Gastrocnemius medialis (tissue), 4 donors: Measurements from ENCODE around the gene AGAP9. TPM values are rescaled to one million over a fixed set of nuclear protein-coding genes. Genes with fewer than 3 reads are reported as not detected.
"Not testable (repeated sequence)": the region's sequence is repeated elsewhere in the genome, so short reads cannot be mapped to it uniquely, and the experiment has no call there.

Experiments used
- ATAC-seq, 2 donors: fragments of 150-250 bp; one replicate each; pipeline ENCODE4 v1.9.1; 2016
- DNase-seq, 2 donors: peaks; one replicate each; pipeline ENCODE4 v3.0.0-alpha.2; 2019
- H3K27ac ChIP-seq, 4 donors: fragments of 200-600 bp; sonication (generic); 1 replicate in 1 of 4; 2 replicates in 3 of 4; pipeline ENCODE4 v1.5.1; 2016 to 2018; ENCODE audit warnings: mild to moderate bottlenecking in 2 of 4, moderate library complexity in 1 of 4
- H3K27me3 ChIP-seq, 3 donors: fragments of 200-600 bp; sonication (generic) in 2 of 3; 1 replicate in 1 of 3; 2 replicates in 2 of 3; pipeline versions ENCODE4 v1.5.1 to v1.6.0; 2016 to 2019; ENCODE audit warnings: mild to moderate bottlenecking in 1 of 3, moderate library complexity in 1 of 3
- H3K36me3 ChIP-seq, 2 donors: fragments of 200-600 bp; sonication (generic) in 1 of 2; one replicate each; pipeline ENCODE4 v1.5.1; 2017 to 2018
- H3K4me1 ChIP-seq, 2 donors: fragments of 200-600 bp; sonication (generic) in 1 of 2; one replicate each; pipeline ENCODE4 v1.5.1; 2016 to 2017; ENCODE audit warnings: mild to moderate bottlenecking in 2 of 2
- H3K4me3 ChIP-seq, 4 donors: fragments of 200-600 bp; sonication (generic) in 3 of 4; 1 replicate in 1 of 4; 2 replicates in 3 of 4; pipeline ENCODE4 v1.5.1; 2016 to 2019; ENCODE audit warnings: mild to moderate bottlenecking in 2 of 4
- H3K9me3 ChIP-seq, 3 donors: fragments of 200-600 bp; sonication (generic) in 2 of 3; 1 replicate in 1 of 3; 2 replicates in 2 of 3; pipeline ENCODE4 v1.5.1; 2016 to 2019
- CTCF ChIP-seq, 5 experiments: fragments of 450-650 bp in 3 of 5; fragments of 200-600 bp in 2 of 5; sonication (generic) in 2 of 5; IDR thresholded peaks in 4 of 5; conservative IDR thresholded peaks in 1 of 5; 1 replicate in 4 of 5; 2 replicates in 1 of 5; pipeline ENCODE4 v1.5.1; 2016 to 2019; ENCODE audit warnings: antibody characterized with exemption in 5 of 5, mild to moderate bottlenecking in 3 of 5, moderate library complexity in 3 of 5
- POLR2A ChIP-seq, 2 donors: fragments of 450-650 bp; IDR thresholded peaks; one replicate each; pipeline ENCODE4 v1.6.1; 2017; ENCODE audit warnings: antibody characterized with exemption in 2 of 2, mild to moderate bottlenecking in 2 of 2, moderate library complexity in 2 of 2
- in situ Hi-C, 4 donors: fragments of 200-750 bp; cut with MboI; loops; one replicate each; pipeline versions ENCODE4 v1.15.0 to v1.8.0; 2017; ENCODE audit warnings: low sequenced_read_pairs in 4 of 4
- intact Hi-C: fragments of 100-400 bp; cut with DNase I; formaldehyde crosslinking; loops from one replicate; pipeline ENCODE4 v1.15.1; 2023; ENCODE audit warnings: low total_unique reads
- total RNA-seq, 4 donors: library from RNA; depleted of rRNA; stranded (reverse); fragments of >200 nt; gene quantifications; one replicate each; pipeline versions ENCODE4 v1.1.0 to v1.2.3, GENCODE V29; 2016

Gene AGAP9
- total RNA-seq, 4 donors from 2014 or later, result 0.26 to 3.9 (median 1.1) TPM

DNA sequence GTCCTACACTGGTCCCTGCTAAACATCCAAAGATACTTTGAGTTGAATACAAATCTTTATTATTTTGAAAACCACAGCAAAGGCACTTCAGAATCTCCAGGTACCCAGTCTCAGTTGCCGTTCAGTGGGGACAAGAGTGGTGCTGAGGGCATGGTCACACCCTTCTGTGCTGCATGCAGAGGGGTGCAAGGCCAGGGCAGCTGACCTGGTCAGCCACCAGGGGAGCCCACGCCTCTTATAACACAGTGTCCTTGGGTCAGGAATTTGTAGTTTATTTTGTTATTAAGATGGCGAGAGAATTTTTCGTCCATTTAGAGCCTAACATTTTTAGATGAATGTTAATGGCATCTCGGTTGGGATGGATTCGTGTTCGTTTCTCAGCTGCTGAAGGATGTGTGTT, 55.5 kb downstream of the AGAP9 start:
- intact Hi-C loops, DNase-seq, H3K36me3 ChIP-seq, H3K9me3 ChIP-seq, H3K4me3 ChIP-seq, H3K27me3 ChIP-seq, H3K4me1 ChIP-seq, H3K27ac ChIP-seq, ATAC-seq, in situ Hi-C loops: not testable (repeated sequence)

DNA sequence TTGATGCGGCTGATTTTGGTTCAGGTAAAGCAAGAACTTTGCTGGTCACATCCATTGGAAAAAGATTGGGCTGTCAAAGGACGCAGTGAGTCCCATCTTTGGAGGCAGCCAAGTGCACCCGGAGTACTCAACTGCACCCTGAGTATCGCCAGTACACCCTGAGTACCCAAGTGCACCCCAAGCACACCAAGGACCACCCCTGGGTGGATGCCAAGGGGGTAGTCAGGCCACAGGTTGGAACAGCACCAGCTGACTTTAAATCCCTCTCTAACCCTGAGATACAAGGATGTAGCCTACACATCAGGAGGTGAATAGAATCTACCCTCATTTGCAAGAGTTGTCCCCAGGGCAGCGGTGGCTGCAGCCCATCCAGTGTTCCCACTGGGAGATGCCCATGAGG, 56.0 kb downstream of the AGAP9 start:
- intact Hi-C loops, in situ Hi-C loops, DNase-seq, H3K36me3 ChIP-seq, H3K27ac ChIP-seq, H3K4me1 ChIP-seq, H3K9me3 ChIP-seq, ATAC-seq, H3K4me3 ChIP-seq, H3K27me3 ChIP-seq: not testable (repeated sequence)

GRCh38 chr10:47465216-47465917, 58.1 kb downstream of the AGAP9 start:
- intact Hi-C loops, H3K4me3 ChIP-seq, H3K4me1 ChIP-seq, H3K9me3 ChIP-seq, H3K27me3 ChIP-seq, H3K36me3 ChIP-seq, ATAC-seq, in situ Hi-C loops, H3K27ac ChIP-seq, DNase-seq: not testable (repeated sequence)

- in situ Hi-C loops, H3K9me3 ChIP-seq, H3K27ac ChIP-seq, H3K36me3 ChIP-seq, H3K27me3 ChIP-seq, intact Hi-C loops, H3K4me3 ChIP-seq, H3K4me1 ChIP-seq, DNase-seq, ATAC-seq: not testable (repeated sequence)
Measured at GRCh38 chr10:47462577-47463358, 60.7 kb downstream of the AGAP9 start.

DNA sequence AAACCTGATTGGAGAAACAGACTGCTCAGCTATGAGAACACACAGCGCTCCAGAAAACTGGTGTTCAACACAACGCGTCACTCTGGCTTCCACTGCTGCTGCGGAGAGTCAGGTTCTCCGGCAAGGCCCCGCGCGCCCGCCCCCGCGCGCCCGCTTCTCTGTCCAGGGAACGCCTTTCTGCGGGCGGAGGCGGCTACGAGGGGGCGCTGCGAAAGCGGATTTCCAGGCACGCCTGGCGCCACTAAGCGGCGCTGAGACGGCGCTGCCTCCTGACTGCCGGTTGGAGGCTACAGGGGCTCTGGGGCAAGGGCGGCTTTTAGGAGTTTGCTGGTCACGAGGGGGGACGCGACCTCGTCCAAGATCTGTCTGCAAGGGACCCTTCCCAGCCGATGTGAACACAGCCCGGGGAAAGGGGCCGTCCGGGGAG, 62.2 kb downstream of the AGAP9 start:
- H3K4me1 ChIP-seq, in situ Hi-C loops, intact Hi-C loops, DNase-seq, H3K36me3 ChIP-seq, H3K27me3 ChIP-seq, H3K27ac ChIP-seq, H3K9me3 ChIP-seq: not testable (repeated sequence)
- peak in 1 of 5 experiments; percentile 24 for TF ChIP-seq CTCF (IDR thresholded peaks at IDR 0.05 in 4 of 5, conservative IDR thresholded peaks at IDR 0.05 in 1 of 5)
- peak; percentile 51 to 80 for ATAC-seq
- H3K4me3 ChIP-seq, result peak overlapping the region in 3 of 4 donors; percentile 2 to 25 (median 21)

- intact Hi-C loops, result no loop called here
- TF ChIP-seq CTCF (IDR thresholded peaks at IDR 0.05 in 4 of 5, conservative IDR thresholded peaks at IDR 0.05 in 1 of 5) (no peak), POLR2A (IDR thresholded peaks at IDR 0.05) (no peak)
Measured at GRCh38 chr10:47458466-47459154, 64.8 kb downstream of the AGAP9 start.

More at GRCh38 chr10:47458466-47459154, 64.8 kb downstream of the AGAP9 start:
- H3K27ac ChIP-seq, result no peak overlapping the region
- H3K27me3 ChIP-seq, result no peaks in the 10 kb centered on the region
- H3K4me3 ChIP-seq, result no peak overlapping the region
- ATAC-seq, result no peak
- H3K36me3 ChIP-seq, result no peaks in the 10 kb centered on the region
- DNase-seq, result no peak
- in situ Hi-C loops, result no loop called here
- no peaks in the 10 kb centered on the region for H3K9me3 ChIP-seq
- H3K4me1 ChIP-seq, result no peaks in the 10 kb centered on the region
